Measurements from ENCODE around the gene LMF1. TPM values are rescaled to one million over a fixed set of nuclear protein-coding genes. Genes with fewer than 3 reads are reported as not detected.

LMF1 gene
- total and polyA plus RNA-seq, 2 donors, result 9.8 to 16.8 TPM

Other genes starting within 250 kb of the LMF1 start
- gene ANTKMT, start 249.8 kb downstream of the LMF1 start, total RNA-seq, result 7.9 TPM
- 29.3 TPM for gene ANTKMT, start 249.8 kb downstream of the LMF1 start, polyA plus RNA-seq
- gene CCDC78, start 244.5 kb downstream of the LMF1 start, total RNA-seq, result 0.74 TPM
- 0.49 TPM for gene CCDC78, start 244.5 kb downstream of the LMF1 start, polyA plus RNA-seq
- 1.1 TPM for gene HAGHL, start 243.9 kb downstream of the LMF1 start, total RNA-seq
- gene HAGHL, start 243.9 kb downstream of the LMF1 start, polyA plus RNA-seq, result 3.5 TPM
- gene CIAO3, start 230.0 kb downstream of the LMF1 start, total RNA-seq, result 33.4 TPM
- gene CIAO3, start 230.0 kb downstream of the LMF1 start, polyA plus RNA-seq, result 26.6 TPM
- 0.74 TPM for gene MSLN, start 210.2 kb downstream of the LMF1 start, total RNA-seq
- gene MSLN, start 210.2 kb downstream of the LMF1 start, polyA plus RNA-seq, result 0.41 TPM
- gene RPUSD1, start 182.6 kb downstream of the LMF1 start, total RNA-seq, result 8.1 TPM
- 21.6 TPM for gene RPUSD1, start 182.6 kb downstream of the LMF1 start, polyA plus RNA-seq
- gene CHTF18, start 182.4 kb downstream of the LMF1 start, total RNA-seq, result 8.6 TPM
- 16.7 TPM for gene CHTF18, start 182.4 kb downstream of the LMF1 start, polyA plus RNA-seq
- gene GNG13, start 170.2 kb downstream of the LMF1 start, total RNA-seq, result not detected
- not detected for gene GNG13, start 170.2 kb downstream of the LMF1 start, polyA plus RNA-seq
- gene SOX8, start 10.8 kb upstream of the LMF1 start, total RNA-seq, result 12.4 TPM
- 2.7 TPM for gene SOX8, start 10.8 kb upstream of the LMF1 start, polyA plus RNA-seq
- gene SSTR5, start 101.8 kb upstream of the LMF1 start, total RNA-seq, result 0.32 TPM
- gene SSTR5, start 101.8 kb upstream of the LMF1 start, polyA plus RNA-seq, result 0.20 TPM
- not detected for gene C1QTNF8, start 125.3 kb upstream of the LMF1 start, total RNA-seq
- gene C1QTNF8, start 125.3 kb upstream of the LMF1 start, polyA plus RNA-seq, result not detected
- gene CACNA1H, start 182.1 kb upstream of the LMF1 start, total RNA-seq, result 10.6 TPM
- gene CACNA1H, start 182.1 kb upstream of the LMF1 start, polyA plus RNA-seq, result 151 TPM